HFF-Myc (cell line): ENCODE results near the gene STX7.
A peak's percentile ranks its signal among the peaks of the same experiment; 100 is the strongest.

Experiments
- DNase-seq: peaks from one replicate; pipeline ENCODE4 v3.0.0-alpha.2; 2011; ENCODE audit warnings: low read depth; ENCODE audit errors: extremely low read depth
- H3K4me3 ChIP-seq: replicated peaks from 2 replicates; pipeline ENCODE4 v1.5.1; 2011; ENCODE audit warnings: low read depth, mild to moderate bottlenecking, control low read depth, low read length
- CTCF ChIP-seq: IDR thresholded peaks from 2 replicates; pipeline ENCODE4 v1.5.1; 2012; ENCODE audit warnings: mild to moderate bottlenecking, low read depth, low read length, control low read depth; ENCODE audit errors: missing control alignments

The STX7 gene

DNA sequence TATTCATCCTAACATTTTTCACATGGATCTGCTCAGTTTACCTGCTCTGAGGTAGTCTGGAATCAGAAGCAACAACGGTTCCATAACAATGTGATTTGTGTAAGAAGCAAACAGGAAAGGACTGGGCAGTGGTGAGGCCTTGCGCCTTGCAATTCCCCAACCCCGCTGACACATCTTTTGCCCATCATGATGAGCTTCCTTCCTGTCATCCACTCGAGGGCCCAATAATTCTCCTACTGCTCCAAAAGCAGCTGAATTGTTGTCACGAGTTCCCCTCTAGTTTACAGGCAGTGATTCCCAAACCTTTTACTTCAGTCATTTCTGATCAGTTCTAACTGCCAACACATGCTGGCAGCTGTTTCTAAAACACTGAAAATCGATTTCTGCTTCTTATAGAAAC lies 22.9 kb downstream of the STX7 start:
- DNase-seq: no peak
- no peak overlapping the region for H3K4me3 ChIP-seq
- TF ChIP-seq CTCF: no peak

- H3K4me3 ChIP-seq: no peak overlapping the region
- DNase-seq: no peak
- no peak for TF ChIP-seq CTCF
These were observed 23.5 kb downstream of the STX7 start for GRCh38 chr6:132489376-132489775.

DNA sequence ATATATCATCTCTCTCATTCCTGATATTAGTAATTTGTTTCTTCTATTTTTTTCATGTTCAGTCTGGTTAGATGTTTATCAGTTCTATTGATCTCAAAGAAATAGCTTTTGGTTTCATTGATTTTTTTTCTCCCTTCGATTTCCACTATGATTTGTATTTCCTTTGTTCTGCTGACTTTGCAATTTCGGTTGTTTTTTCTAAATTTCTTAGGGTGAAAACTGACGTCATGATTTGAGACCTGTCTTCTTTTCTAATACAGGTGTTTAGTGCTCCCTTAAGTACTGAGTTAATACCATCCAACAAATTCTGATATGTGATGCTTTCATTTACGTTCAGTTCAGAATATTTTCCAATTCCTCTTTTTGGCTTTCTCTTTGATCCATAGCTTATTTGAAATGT lies 25.2 kb downstream of the STX7 start:
- no peak for TF ChIP-seq CTCF
- no peak for DNase-seq
- no peak overlapping the region for H3K4me3 ChIP-seq

DNA sequence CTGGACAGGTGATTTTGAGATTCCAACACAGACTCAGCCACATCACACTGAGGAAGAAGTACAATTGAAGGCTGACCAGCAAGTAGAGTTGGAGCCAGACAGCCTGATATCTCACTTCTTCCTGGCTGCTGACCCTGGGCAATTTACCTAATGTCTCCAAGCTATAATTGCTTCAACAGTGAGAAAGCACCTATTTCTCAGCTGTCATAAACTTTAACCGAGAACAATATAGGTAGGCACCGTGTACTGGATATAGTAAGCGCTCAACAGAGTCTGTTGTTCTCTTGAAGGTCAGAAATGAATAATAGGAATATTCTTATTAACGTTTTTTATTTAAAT lies 28.3 kb downstream of the STX7 start:
- H3K4me3 ChIP-seq: no peak overlapping the region
- no peak for DNase-seq
- TF ChIP-seq CTCF: no peak

- H3K4me3 ChIP-seq: no peak overlapping the region
- TF ChIP-seq CTCF: peak; percentile 54
- peak; percentile 50 for DNase-seq
These were observed 28.9 kb downstream of the STX7 start for GRCh38 chr6:132483779-132484679.

GRCh38 chr6:132482581-132482980 lies 30.3 kb downstream of the STX7 start:
- DNase-seq: no peak
- no peak for TF ChIP-seq CTCF
- no peak overlapping the region for H3K4me3 ChIP-seq

DNA sequence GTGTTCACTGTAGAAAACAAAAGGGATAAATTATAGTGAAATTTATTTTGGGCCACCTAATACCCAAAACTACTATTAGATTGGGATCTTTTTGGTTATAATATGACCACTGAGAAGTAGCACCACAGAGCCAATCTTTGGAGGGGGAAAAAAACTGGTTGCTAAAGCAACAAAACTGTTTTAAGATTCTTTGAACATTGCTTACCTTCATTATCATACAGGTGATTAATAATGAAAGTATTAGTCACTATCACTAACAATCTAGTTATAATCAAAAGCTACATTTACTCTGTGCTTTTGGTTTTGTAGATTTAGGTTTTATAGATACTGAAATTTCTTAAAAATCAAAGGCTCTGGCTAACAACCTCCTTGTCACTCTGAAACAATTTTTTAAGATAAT lies 31.7 kb downstream of the STX7 start:
- no peak overlapping the region for H3K4me3 ChIP-seq
- TF ChIP-seq CTCF: no peak
- DNase-seq: no peak
